Testis (tissue), 3 donors: ENCODE results near the gene XIRP2. TPM values are rescaled to one million over a fixed set of nuclear protein-coding genes. Genes with fewer than 3 reads are reported as not detected.
A peak's percentile ranks its signal among the peaks of the same experiment; 100 is the strongest.
"Not testable (repeated sequence)": the region's sequence is repeated elsewhere in the genome, so short reads cannot be mapped to it uniquely, and the experiment has no call there.

Experiments
- DNase-seq: peaks from one replicate; pipeline ENCODE4 v3.0.0-alpha.2; 2019
- H3K27ac ChIP-seq, 2 donors: fragments of 200-600 bp; sonication (generic); one replicate each; pipeline ENCODE4 v1.5.1; 2019
- H3K27me3 ChIP-seq: fragments of 200-600 bp; sonication (generic); one replicate; pipeline ENCODE4 v1.5.1; 2019
- H3K36me3 ChIP-seq: fragments of 200-600 bp; sonication (generic); one replicate; pipeline ENCODE4 v1.5.1; 2017; ENCODE audit warnings: low read depth; ENCODE audit errors: missing control alignments
- H3K4me1 ChIP-seq: fragments of 200-600 bp; sonication (generic); one replicate; pipeline ENCODE4 v1.5.1; 2019
- H3K4me3 ChIP-seq, 2 donors: fragments of 200-600 bp; sonication (generic); one replicate each; pipeline ENCODE4 v1.5.1; 2017 to 2019
- H3K9me3 ChIP-seq: fragments of 200-600 bp; sonication (generic); one replicate; pipeline ENCODE4 v1.5.1; 2017
- POLR2A ChIP-seq: fragments of 450-650 bp; IDR thresholded peaks from one replicate; pipeline ENCODE4 v1.6.1; 2017; ENCODE audit warnings: antibody characterized with exemption, mild to moderate bottlenecking, moderate library complexity
- WGBS, 2 donors: methylation state at CpG; one replicate each; pipeline ENCODE4 v1.1.5; 2018; 5-methylcytosine and 5-hydroxymethylcytosine counted together
- intact Hi-C: fragments of 100-400 bp; cut with DNase I; formaldehyde crosslinking; loops from one replicate; pipeline ENCODE4 v1.15.1; 2023; ENCODE audit warnings: low total_unique reads
- polyA plus RNA-seq: library from polyadenylated mRNA; stranded (reverse); fragments of 350-450 nt; fragmentation: Illumina TruSeq; extraction: RNeasy Lipid Tissue Mini Kit (QIAGEN cat#74804); gene quantifications from one replicate; pipeline ENCODE4 v1.2.3, GENCODE V29; 2014; ENCODE audit warnings: low read depth, low replicate concordance; ENCODE audit not compliant: insufficient read depth
- total RNA-seq, 2 donors: library from RNA; depleted of rRNA; stranded (reverse); fragments of >200 nt; gene quantifications; one replicate each; pipeline ENCODE4 v1.2.3, GENCODE V29; 2016
- TF ChIP-seq, protein P1 (sequence below), 3 experiments: fragments of 450-650 bp in 2 of 3; fragments of 200-600 bp in 1 of 3; sonication (generic) in 1 of 3; IDR thresholded peaks; one replicate each; pipeline ENCODE4 v1.5.1; 2016 to 2019; ENCODE audit warnings: antibody characterized with exemption in 3 of 3, mild to moderate bottlenecking in 2 of 3, moderate library complexity in 1 of 3

Gene XIRP2
- total and polyA plus RNA-seq, 3 donors from 2014 or later, result 1.1 to 5.9 (median 3.9) TPM

- 84 to 95% methylated on average over 5 of the region's 5 CpGs for WGBS, 2 donors
- intact Hi-C loops, result no loop called here
- H3K27me3 ChIP-seq, result no peaks in the 10 kb centered on the region
Observed at GRCh38 chr2:167264380-167264779, 376.1 kb downstream of the XIRP2 start.

DNA sequence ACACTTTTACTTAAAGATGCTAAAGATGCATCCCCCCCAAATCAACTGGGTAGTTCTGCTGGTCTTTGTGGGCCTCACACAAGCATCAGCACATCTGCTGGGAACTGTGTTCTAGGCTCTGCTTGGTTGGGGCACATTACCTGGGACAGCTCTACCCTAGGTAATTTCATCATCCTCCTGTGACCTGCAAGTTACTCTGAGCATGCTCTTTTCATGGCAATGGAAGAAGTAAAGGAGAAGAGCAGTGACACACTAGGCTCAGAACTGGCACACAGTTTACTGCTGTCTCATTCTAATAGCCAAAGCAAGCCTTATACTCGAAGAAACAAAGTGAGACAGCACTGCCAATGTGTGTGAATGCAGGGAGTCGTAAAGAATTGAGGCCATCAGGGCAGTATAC is 376.7 kb downstream of the XIRP2 start:
- WGBS, 2 donors, result 78 to 85% methylated on average over 2 of the region's 2 CpGs
- no peak overlapping the region for H3K4me3 ChIP-seq

More at GRCh38 chr2:167264380-167264779, 376.1 kb downstream of the XIRP2 start:
- DNase-seq, result peak; percentile 37
- Histone ChIP-seq H3K27ac (no peak overlapping the region), H3K4me1 (no peaks in the 10 kb centered on the region), H3K4me3 (no peak overlapping the region), H3K9me3 (no peaks in the 10 kb centered on the region), H3K36me3 (no peaks in the 10 kb centered on the region)
- TF ChIP-seq, protein P1, sequence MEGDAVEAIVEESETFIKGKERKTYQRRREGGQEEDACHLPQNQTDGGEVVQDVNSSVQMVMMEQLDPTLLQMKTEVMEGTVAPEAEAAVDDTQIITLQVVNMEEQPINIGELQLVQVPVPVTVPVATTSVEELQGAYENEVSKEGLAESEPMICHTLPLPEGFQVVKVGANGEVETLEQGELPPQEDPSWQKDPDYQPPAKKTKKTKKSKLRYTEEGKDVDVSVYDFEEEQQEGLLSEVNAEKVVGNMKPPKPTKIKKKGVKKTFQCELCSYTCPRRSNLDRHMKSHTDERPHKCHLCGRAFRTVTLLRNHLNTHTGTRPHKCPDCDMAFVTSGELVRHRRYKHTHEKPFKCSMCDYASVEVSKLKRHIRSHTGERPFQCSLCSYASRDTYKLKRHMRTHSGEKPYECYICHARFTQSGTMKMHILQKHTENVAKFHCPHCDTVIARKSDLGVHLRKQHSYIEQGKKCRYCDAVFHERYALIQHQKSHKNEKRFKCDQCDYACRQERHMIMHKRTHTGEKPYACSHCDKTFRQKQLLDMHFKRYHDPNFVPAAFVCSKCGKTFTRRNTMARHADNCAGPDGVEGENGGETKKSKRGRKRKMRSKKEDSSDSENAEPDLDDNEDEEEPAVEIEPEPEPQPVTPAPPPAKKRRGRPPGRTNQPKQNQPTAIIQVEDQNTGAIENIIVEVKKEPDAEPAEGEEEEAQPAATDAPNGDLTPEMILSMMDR (IDR thresholded peaks at IDR 0.05), result peak in 1 of 3 experiments; percentile 7
- TF ChIP-seq POLR2A, result no peak

DNA sequence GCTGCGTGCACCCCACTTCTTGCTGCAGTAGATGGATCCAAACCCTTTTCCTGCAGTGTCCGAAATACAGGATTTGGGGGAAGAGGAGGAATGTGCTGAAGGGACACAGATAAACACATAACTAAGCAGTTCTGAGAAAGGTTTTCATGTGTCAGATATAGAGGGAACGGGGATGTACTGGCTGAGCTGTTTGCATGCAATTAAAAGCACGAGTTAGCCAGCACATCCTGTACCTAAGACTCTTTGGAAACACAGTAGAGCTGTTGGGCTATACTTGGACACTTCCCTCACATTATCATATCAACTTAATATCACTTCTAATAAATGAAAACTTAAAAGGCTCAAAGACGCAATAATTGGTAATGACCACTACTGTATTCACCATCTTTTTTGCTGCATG is 377.4 kb downstream of the XIRP2 start:
- H3K36me3 ChIP-seq, result no peaks in the 10 kb centered on the region
- 61 to 64% methylated on average over 5 of the region's 5 CpGs for WGBS, 2 donors
- H3K4me3 ChIP-seq, result no peak overlapping the region
- TF ChIP-seq, protein P1 (IDR thresholded peaks at IDR 0.05), result no peak
- TF ChIP-seq POLR2A, result no peak
- no peaks in the 10 kb centered on the region for H3K27me3 ChIP-seq
- H3K27ac ChIP-seq, result no peak overlapping the region
- DNase-seq, result no peak
- intact Hi-C loops, result no loop called here
- H3K9me3 ChIP-seq, result no peaks in the 10 kb centered on the region
- no peaks in the 10 kb centered on the region for H3K4me1 ChIP-seq

More for the DNA sequence above, 376.7 kb downstream of the XIRP2 start:
- no peak for TF ChIP-seq POLR2A
- TF ChIP-seq, protein P1 (IDR thresholded peaks at IDR 0.05), result no peak
- no peaks in the 10 kb centered on the region for H3K9me3 ChIP-seq
- DNase-seq, result no peak
- no peaks in the 10 kb centered on the region for H3K36me3 ChIP-seq
- intact Hi-C loops, result no loop called here
- no peaks in the 10 kb centered on the region for H3K27me3 ChIP-seq
- H3K27ac ChIP-seq, result no peak overlapping the region
- no peaks in the 10 kb centered on the region for H3K4me1 ChIP-seq

- H3K4me1 ChIP-seq, H3K27ac ChIP-seq, H3K36me3 ChIP-seq, DNase-seq, H3K27me3 ChIP-seq, H3K9me3 ChIP-seq, H3K4me3 ChIP-seq, intact Hi-C loops: not testable (repeated sequence)
- WGBS, 2 donors, result 36 to 91% methylated on average over 2 of the region's 2 CpGs
Observed at GRCh38 chr2:167268245-167268644, 380.0 kb downstream of the XIRP2 start.

DNA sequence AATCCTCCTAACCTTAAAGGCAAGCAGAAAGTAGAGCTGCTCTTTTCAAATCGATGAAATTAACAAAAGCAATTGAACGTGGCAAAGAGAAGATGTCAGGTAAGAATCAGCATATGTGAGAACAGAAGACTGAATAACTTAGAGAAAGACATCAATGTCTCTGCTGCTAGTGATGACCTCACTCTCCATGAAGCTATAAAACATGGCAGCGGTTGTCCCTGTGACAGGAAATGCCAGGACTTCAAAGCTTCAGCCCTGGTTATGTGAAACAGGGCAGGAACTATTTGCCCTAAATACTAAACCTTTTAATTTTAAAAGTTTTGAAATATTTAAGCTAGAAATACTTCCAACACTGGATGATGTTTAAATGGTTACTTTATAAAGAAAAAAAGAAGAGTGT is 383.7 kb downstream of the XIRP2 start:
- no peaks in the 10 kb centered on the region for H3K4me1 ChIP-seq
- H3K4me3 ChIP-seq, result no peak overlapping the region
- 70 to 74% methylated on average over 3 of the region's 3 CpGs for WGBS, 2 donors
- H3K36me3 ChIP-seq, result no peaks in the 10 kb centered on the region
- no peak for TF ChIP-seq POLR2A
- TF ChIP-seq, protein P1 (IDR thresholded peaks at IDR 0.05), result no peak
- no peaks in the 10 kb centered on the region for H3K27me3 ChIP-seq
- intact Hi-C loops, result no loop called here
- no peaks in the 10 kb centered on the region for H3K9me3 ChIP-seq
- no peak for DNase-seq
- H3K27ac ChIP-seq, result no peak overlapping the region
